Midbrain (tissue), 1 donor: ENCODE measurements around the gene CNKSR3.
A peak's percentile ranks its signal among the peaks of the same experiment; 100 is the strongest.

Source experiments
- DNase-seq: peaks from one replicate; lab custom pipeline; 2025; lab: John Stamatoyannopoulos, UW

CNKSR3 gene

DNA sequence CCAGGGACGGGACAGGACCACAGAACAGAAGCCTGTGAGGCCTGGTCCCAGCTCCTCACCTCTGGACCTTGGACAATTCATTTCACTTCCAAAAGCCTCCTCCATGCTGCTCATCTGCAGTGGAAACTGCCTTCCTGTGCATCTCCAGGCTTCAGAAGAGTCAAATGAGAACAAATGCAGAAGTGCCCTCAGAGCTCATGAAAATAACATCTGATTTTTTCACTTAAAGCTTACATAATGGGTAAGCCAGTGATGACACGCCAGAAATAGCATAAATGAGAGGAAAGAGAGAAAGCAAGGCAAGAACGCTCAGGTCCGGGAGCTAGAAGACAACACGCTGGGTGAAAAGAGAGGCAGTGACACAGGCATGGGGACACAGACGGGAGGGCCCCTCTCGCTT is 7.9 kb downstream of the CNKSR3 start:
- no peak for DNase-seq

DNA sequence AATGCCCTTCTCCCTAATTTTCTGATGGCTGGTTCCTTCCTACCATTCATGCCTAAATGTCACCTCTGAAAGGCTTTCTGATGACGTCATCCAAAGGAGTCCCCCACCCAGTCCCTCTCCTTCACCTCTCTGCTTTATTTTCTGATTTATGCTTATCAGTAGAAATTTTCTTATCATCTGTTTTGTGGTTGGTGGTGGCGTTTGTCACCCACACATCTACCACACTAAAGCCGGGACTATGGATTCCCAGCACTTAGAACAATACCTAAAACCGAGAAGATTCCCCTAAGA is 9.0 kb downstream of the CNKSR3 start:
- DNase-seq = no peak

DNA sequence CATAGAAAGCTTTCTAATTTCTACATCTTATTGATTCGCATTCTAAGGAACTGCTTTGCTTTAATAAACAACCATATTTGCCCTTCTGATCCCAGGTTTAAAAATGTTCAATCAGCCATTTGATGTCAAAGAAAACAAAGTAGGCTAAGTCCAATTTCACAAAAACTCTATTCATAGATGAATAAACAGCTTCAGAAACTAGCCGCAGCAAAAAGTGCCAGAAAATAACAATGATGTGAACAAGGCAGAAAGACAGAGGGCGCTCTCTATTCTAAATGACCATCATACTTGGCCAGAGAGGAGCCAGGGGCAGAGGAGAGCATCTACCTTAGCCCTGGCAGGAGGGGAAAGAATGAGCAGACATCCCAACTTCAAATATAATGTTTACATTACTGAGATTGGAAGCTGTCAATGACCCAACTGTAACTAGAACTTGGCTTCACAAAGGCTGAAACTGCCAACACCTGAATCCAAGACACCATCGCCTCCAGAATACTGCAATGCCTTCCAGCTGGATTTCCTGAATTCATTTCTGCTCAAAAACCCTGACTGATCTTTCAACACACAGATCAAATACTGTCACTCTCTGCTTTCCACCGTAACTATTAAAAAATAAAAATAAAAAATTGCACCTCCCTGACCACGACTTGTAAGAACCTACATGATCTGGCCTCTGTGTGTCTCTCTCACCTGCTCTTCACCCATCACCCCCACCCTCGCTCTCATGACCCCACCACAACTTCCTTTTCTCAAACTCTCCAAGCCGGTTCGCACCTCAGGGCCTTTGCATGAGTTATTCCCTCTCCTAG is 9.5 kb downstream of the CNKSR3 start:
- DNase-seq = peak; percentile 87

DNA sequence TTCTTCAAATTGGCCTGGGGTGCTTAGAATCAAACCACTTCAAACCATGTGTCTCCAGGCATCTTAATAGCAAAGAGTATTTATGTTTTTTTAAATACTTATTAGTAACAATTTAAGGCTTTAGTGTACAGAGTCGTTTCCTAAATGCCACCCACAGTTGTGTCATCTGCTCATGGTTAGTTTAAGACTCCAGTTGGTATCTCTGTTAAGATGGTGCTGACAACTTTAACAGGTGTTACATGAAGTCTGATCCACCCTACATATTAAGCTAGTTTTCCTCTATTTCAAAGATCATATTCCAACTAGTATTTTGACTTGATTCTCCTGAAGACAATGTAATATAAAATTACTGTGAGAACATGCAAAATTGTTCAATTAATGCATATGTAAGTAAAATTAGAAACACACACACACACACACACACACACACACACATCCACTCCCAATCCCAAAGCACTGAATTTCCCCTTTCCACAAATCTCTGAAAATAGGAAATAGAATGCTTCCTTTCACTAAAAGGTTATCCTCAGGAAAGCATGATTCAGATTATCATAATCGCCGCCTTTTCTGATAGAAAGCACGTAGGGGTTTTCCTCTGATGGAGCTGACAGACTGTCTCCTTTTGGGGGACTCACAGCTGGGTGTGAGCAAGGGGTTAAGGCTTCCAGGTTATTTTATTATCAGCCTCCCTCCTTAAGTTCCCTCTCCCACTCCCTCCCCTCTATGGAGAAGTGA is 10.5 kb downstream of the CNKSR3 start:
- DNase-seq = no peak

DNA sequence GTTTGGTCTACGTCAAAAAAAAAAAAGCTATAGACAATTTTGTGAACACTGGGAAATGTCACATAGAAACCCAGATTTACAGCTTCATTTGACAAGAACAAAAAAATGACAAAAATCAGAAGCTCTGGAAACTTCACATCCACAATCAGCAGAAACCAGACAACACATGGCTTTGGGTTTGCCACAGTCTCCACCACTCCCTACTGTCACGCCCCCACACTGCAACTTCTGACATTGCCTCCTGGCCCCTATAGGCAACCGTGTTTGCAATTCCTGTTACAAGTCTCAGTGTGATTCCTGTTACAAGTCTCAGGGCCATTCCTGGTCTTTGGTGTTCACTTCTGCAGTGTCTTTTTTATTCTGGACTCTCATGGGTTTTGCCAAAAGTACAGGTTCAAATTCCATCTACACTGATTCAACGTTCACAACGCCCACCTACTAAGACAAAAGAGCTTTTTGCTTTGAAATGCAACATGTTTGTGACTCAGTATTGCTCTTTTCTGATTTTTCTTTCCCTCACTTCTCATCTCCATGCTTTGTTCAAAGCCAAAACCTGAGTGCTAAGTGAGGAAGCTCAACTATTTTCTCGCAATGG is 12.0 kb downstream of the CNKSR3 start:
- DNase-seq = no peak

DNA sequence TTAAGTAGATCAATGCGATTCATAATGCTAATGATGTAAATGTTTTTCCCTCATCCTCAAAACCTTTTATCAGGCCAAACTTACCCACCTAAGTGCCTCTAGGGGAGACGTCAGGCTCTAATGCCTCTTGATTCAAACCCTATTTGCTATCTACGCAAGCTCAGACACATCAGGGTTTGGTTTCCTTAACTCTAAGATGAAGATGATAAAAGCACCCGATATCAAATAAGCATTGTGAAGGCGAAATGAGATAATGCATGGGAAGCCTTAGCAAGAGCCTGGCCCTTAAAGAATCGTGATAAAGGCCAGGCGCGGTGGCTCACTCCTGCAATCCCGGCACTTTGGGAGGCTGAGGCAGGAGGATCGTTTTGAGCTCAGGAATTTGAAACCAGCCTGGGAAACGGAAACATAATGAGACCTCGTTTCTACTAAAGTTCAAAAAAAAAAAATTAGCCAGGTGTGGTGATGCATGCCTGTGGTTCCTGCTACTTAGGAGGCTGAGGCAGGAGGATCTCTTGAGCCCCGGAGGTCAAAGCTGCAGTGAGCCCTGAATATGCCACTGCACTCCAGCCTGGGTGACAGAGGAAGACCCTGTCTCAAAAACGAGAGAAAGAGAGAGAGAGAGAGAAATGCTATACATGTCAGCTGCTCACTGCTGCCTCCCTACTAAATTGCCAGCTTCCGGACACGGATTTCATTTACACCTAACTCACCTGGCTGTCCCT is 13.5 kb downstream of the CNKSR3 start:
- DNase-seq = no peak

DNA sequence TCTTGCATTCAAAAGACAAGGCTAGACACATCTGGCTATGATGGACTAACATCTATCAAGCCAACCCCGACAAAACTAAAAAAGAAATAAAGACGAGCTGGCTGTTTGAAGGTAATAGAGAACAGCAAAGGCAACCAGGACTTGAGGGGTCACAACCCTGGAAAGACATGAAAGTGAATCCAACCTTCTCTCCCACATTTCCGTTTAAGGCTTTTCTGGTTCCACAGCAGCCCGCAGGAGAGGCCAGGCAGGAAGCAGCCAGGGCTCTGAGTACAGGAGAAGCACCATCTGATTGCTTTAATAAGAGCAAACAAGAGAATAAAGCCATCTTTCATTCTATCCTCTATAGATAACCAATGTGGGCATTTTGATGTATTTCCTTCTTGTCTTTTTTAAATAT is 14.3 kb downstream of the CNKSR3 start:
- DNase-seq = no peak

DNA sequence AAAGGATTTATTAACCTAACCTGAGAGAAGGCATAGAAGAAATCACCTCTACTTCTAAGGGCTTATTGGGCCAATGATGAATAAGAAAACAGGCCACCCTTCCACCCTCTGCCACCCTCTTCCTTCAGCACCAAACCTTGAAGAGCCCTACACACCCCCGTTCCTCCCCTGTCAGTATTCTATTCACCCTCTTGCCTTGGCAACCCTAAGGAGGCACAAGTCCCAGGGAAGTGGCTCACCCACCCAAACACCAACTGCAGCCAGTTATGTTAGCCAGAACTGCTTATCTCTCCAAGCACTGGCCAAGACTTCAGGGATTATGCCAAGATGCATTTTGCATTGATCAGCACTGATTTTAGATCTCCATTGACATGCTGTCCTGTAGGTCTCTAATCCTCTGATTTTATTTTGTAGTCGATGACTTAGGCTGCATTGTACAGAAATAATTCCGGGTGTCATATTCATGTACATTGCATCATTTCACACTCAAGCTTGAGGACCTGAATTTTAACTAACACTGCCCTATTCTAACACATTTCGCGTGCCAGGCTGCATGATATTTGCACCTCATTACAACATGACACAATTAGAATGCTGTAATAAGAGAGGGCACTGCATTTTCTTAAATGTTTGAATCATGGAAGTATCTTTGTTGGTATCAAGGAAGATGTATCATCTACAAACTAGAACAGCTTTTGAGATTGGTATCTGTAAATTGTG is 15.7 kb downstream of the CNKSR3 start:
- DNase-seq = no peak

DNA sequence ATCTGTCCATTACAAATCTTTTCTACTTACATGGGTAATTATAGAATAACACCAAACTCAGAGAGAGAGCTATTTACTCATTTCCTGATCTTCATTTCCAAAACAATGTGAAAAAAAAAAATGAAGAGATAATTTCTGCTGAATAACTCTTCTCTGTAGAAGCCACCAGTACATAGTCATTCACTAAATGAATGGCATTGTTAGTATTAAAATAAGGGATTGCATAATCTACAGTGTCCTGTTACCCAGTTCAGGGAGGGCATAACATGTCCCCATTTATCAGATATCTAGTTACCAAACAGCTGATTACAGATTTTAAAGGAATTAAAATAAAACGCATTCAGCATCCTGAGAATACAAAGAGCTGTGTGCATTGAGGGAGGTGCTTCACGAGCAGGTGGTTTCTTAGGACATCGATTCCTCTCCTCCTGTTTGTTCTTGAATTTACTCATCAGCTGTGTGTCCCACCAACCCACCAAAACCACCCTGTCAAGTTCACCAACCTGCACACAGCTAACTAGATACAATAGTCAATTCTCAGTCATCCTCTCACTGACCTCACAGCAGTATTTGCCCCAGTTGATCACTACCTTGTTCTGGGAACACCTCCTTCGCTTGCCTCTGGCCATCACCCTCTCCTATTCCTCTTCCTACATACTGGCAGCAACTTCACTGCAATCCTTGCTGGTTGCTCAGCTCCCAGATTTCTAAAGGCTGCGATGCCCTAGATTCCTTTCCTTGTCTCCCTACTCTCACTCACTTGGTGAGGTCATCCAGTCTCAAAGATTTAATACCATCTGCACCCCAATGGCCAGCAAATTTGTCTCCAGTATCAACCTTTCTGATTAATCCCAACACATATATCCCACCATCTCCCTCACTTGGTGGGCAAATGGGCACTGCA is 18.7 kb downstream of the CNKSR3 start:
- DNase-seq = no peak

DNA sequence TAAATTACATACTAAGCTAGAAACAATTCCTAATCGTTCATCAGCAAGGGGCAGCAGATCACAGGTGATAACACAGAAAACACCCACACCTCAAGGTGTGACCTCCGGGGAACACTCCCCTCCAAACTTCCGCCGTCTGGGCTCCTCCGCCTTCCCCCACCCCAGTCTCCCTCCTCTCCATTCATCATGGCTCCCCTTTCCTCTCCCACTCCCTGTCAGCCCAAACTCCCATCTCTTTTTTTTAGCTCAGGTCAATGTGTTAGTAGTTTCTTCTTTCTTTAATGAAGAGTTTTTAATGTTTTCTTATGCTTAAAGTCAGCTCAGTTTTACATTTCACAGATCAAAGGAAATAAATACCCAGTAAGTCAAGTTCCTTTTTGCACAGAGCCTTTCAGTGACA is 20.7 kb downstream of the CNKSR3 start:
- no peak for DNase-seq

DNA sequence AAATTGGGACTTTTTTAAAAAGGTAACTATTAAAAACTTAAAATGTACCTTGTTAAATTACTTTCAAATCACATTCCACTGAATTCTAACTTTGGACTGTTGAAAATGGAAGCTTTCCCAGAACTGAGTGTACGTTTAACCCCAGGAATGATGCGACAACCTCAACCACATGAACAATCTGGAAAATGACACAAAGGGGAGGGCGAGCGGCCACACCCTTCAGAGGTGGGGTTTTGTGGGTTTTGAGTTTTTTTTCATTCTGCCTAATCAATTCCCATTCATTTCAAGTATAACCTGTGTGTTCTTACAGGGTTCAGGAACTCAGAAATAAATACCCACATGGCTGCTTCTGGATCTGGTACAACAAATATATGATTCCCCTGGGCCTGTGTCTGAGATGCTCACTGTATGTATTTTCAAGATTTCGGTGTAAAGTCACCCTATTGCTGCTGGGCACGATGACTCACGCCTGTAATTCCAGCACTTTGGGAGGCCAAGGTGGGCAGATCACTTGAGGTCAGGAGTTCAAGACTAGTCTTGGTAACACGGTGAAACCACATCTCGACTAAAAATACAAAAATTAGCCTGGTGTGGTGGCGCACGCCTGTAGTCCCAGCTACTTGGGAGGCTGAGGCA is 21.6 kb downstream of the CNKSR3 start:
- no peak for DNase-seq

DNA sequence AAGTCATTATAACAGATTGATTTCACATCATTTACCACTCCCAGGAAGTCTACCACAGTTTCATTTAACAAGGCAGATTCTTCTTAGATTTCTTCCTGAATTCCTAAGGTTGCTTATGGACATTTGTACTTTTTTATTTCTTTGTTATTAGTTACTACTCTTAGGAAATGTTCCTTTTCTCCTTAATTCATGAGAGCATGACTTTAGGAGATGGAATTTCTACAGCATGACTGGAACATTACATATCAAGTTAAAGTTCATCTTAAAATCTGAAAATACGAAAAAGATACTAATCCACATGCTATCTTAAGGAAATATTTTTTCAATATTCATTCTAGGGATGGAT is 22.3 kb downstream of the CNKSR3 start:
- no peak for DNase-seq

DNA sequence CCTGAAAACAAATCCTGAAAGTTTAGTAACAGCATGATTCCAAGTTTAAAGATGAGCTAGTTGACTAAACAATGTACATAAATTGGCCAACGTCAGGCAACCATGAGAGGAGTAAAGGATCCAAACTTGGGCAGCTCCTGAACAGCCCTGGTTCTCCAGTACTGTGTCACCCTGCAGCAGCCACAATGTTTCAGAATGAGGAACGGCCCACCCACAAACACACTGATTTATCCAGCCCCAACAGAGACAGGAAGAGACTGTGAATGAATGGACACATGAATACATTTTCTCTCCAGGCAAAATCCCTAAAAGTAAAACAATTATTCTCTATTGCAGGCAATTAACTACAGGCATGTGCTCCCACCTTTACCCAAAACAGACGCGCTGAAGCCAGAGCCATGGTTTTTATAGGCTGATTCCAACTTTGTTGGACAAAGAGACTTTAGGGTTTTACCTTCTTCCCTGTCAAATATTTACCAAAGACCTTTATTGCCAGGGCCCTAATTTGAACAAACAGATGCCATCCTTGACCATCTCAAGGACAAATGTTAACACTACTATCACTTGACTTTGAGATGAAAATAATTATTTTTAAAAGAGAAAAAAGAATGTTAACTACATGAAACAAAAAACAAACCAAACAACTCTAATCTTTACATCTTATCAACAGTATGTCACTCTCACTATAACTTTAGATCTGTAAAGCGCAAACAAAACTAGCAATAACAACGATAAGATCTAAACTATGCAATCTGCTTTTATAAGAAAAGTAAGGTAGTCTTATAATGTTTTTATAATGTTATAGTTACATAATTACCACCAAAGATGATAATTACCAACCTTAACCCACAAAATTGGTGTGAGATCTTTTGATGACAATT is 22.9 kb downstream of the CNKSR3 start:
- DNase-seq = no peak

DNA sequence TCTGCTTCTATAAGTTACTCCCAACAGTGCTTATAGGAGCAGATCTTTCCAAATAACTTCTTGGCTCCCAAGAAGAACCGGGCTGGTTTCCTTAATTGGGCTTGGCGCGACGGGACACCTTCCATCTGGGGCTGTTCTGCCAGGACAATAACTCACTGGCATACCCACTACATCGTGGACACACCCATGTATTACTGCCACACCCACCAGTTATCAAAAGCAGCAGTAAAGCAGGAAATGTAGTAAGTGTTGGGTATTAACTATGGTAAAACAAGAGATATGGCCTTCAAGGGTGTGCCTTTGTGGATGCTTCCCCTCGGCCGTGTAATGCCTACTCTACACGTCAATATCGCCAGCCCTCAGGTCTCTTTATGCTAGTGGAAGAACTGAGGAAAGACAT is 24.7 kb downstream of the CNKSR3 start:
- DNase-seq = no peak

DNA sequence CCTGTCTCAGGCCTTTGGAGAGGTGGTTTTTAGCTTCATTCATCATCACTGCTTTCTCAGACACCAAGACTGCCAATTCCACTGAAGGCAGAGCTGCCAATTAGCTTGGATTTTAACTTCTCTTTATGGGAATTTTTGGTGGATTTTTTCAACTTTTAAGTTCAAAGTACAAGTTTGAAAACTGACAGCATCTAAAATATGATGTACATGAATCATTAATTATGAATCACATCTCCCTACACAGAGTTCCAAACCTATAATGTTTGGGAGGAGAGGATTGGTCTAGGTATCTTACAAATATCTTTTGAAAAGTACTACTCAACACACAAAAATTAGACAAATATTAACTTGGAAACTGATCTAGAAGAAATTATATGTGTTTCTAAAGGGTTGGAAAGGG is 25.5 kb downstream of the CNKSR3 start:
- no peak for DNase-seq

DNA sequence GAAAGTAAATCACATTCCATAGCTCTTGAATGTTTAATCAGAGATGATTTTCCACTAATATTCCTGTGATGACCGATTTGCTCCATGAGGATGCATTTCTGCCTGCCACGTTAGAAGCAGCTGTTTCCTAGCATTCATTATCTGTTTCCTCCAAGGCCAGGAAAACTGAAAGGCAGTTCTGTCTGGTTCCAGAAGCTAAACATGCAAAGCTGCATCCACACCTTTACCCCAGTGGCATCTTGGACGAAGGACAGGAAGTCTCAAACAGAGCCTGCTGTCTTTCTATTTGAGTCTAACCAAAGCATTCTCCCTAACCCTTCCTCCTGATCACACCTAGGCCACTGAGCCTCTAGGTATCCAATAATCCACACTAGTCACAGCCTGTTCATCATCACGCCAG is 27.6 kb downstream of the CNKSR3 start:
- no peak for DNase-seq

DNA sequence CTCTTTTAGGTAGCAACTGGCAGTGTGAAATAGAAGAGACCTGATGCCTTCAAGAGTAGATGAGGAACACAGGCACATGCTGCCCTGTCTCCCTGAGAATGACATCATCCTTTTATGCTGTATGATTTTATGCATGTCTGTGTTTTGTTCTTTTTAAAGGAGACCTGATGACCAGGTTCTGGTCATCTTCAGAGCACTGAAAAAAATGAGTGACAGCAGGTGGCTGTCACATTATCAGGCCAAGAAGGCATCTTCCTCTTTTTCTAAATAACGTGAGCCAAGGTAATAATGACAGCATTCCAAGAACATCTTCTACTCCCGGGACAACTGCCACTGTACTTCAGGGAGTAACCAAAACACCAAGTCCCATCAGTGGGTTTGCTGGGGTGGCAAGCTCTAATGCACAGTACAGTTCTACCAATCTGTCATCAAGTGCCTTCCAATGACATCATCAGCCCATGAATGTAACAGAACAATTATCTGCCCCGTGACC is 28.9 kb downstream of the CNKSR3 start:
- DNase-seq = no peak

DNA sequence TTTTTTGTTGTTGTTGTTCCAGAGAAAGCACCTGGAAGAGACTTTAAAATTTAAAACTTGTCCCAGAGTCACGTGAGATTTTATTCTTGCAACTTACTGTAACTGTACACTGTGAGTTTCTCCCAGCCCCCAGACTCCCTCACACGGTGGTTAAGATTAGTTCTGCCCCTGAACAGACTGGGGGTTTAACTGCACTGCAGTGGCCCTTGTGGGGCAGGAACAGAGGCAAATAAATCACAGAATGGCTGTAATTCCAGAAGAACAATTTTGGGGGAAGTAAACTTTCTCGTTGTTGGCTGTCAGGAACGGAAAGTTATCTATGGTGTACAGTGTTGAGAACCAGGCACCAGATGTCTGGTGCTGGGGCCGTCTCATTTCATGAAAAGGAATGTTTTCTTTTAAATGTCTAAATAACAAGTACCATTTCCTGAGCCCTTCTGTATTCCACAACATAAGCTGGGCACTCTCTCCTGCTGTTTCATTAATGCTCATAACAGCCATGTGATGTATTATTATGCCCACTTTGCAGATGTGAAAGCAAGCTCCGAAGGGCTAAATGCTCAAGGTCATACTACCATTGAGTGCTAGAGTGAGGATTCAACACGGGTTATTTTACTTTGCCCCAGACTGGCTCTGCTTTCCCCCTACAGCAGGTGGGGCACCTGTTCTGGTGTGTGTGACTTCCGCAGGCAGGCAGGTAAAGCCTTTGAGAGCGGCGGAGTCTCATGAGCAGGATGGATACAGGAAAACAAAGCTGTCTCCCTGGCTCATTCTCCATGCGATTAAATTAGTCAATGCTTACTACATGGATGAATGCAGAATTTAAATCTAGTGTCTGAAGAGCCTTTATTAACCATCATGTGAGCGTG is 30.5 kb downstream of the CNKSR3 start:
- no peak for DNase-seq
